Adrenal gland (tissue), 12 donors: ENCODE results near the gene UBE2QL1. TPM values are rescaled to one million over a fixed set of nuclear protein-coding genes. Genes with fewer than 3 reads are reported as not detected.

Source experiments
- DNase-seq, 7 donors: peaks; one replicate each; pipeline ENCODE4 v3.0.0-alpha.2; 2019 to 2020
- H3K27ac ChIP-seq, 5 donors: fragments of 200-600 bp; sonication (generic) in 4 of 5; 1 replicate in 3 of 5; 2 replicates in 2 of 5; pipeline versions ENCODE4 v1.5.1 to v1.8.0; 2016 to 2020; ENCODE audit warnings: mild to moderate bottlenecking in 1 of 5
- H3K27me3 ChIP-seq: fragments of 200-600 bp; 2 replicates; pipeline ENCODE4 v1.8.0; 2021
- H3K36me3 ChIP-seq, 2 donors: fragments of 200-600 bp; replicated peaks in 1 of 2; 1 replicate in 1 of 2; 2 replicates in 1 of 2; pipeline versions ENCODE4 v1.5.1 to v1.8.0; 2018 to 2022
- H3K4me1 ChIP-seq, 2 donors: fragments of 200-600 bp; replicated peaks in 1 of 2; 1 replicate in 1 of 2; 2 replicates in 1 of 2; pipeline versions ENCODE4 v1.5.1 to v1.8.0; 2018 to 2021
- H3K4me3 ChIP-seq, 4 donors: fragments of 200-600 bp; sonication (generic) in 3 of 4; one replicate each; pipeline ENCODE4 v1.5.1; 2016 to 2018
- H3K9me3 ChIP-seq, 3 donors: fragments of 200-600 bp; sonication (generic) in 1 of 3; replicated peaks in 1 of 3; 1 replicate in 2 of 3; 2 replicates in 1 of 3; pipeline versions ENCODE4 v1.5.1 to v1.8.0; 2016 to 2021
- CTCF ChIP-seq, 6 experiments: fragments of 450-650 bp in 4 of 6; fragments of 200-600 bp in 2 of 6; sonication (generic) in 1 of 6; IDR thresholded peaks; 1 replicate in 5 of 6; 2 replicates in 1 of 6; pipeline versions ENCODE4 v1.5.1 to v1.8.0; 2016 to 2021; ENCODE audit warnings: antibody characterized with exemption in 6 of 6, mild to moderate bottlenecking in 2 of 6, moderate library complexity in 1 of 6
- POLR2A ChIP-seq, 2 donors: fragments of 450-650 bp; IDR thresholded peaks; one replicate each; pipeline ENCODE4 v1.6.1; 2017; ENCODE audit warnings: antibody characterized with exemption in 2 of 2, mild to moderate bottlenecking in 2 of 2, moderate library complexity in 1 of 2
- WGBS, 4 donors: extraction: QIAGEN DNeasy Blood & Tissue Kit in 2 of 4; methylation state at CpG; one replicate each; pipeline versions ENCODE4 v1.1.5 to v1.1.7; 2013 to 2017; 5-methylcytosine and 5-hydroxymethylcytosine counted together
- intact Hi-C, 2 donors: fragments of 100-400 bp; cut with DNase I; formaldehyde crosslinking; loops; one replicate each; pipeline versions ENCODE4 v1.14.1 to v1.15.0; 2022 to 2023
- polyA plus RNA-seq, 3 donors: library from polyadenylated mRNA; stranded (reverse); fragments of 200-250 nt in 2 of 3; fragments of 350-450 nt in 1 of 3; fragmentation: Illumina TruSeq in 1 of 3; extraction: RNeasy Lipid Tissue Mini Kit (QIAGEN cat#74804) in 1 of 3; gene quantifications; one replicate each; pipeline ENCODE4 v1.2.3, GENCODE V29; 2013 to 2014
- total RNA-seq, 9 donors: library from RNA; depleted of rRNA in 4 of 9; stranded (reverse); fragments of >200 nt in 4 of 9; fragments of 120-200 nt in 1 of 9; fragmentation: NEBNext Ultra II Directional in 1 of 9; extraction: Animal tissue kit (Norgen Biotek cat#: 25700) in 1 of 9; gene quantifications; one replicate each; pipeline versions ENCODE4 v1.1.0 to v1.2.4, GENCODE V29; 2013 to 2023
- donor health status: healthy with polysubstance abuse.
- donor health status: Bipolar disorder and iron deficiency.
- donor health status: DM: yes; HTN: yes; CAD: no.
- donor health status: DM: no; HTN: no; CAD: no.
- donor health status: DM: no; HTN: no; CAD: no.
- donor health status: DM: yes; HTN: yes; CAD: no.

The UBE2QL1 gene
- total and polyA plus RNA-seq, 12 donors: 0.12 to 3.4 (median 1.1) TPM

- no peak overlapping the region for H3K4me3 ChIP-seq
- H3K27ac ChIP-seq: no peak overlapping the region
- no peaks in the 10 kb centered on the region for H3K27me3 ChIP-seq
- no peaks in the 10 kb centered on the region for H3K36me3 ChIP-seq
- intact Hi-C loops: no loop called here
- H3K4me1 ChIP-seq: no peaks in the 10 kb centered on the region
- DNase-seq: no peak
- H3K9me3 ChIP-seq: no peaks in the 10 kb centered on the region
- WGBS, 4 donors: 60 to 85% (median 75%) methylated on average over 2 of the region's 2 CpGs
- no peak for TF ChIP-seq POLR2A (IDR thresholded peaks at IDR 0.05)
- TF ChIP-seq CTCF (IDR thresholded peaks at IDR 0.05): no peak
These were observed 12.3 kb downstream of the UBE2QL1 start for GRCh38 chr5:6461006-6461405.

- no peak overlapping the region for H3K4me3 ChIP-seq
- no peak overlapping the region for H3K27ac ChIP-seq
- intact Hi-C loops: no loop called here
- no peaks in the 10 kb centered on the region for H3K9me3 ChIP-seq
- DNase-seq: peak in 1 of 7 donors; percentile 44
- no peaks in the 10 kb centered on the region for H3K27me3 ChIP-seq
- no peak for TF ChIP-seq POLR2A (IDR thresholded peaks at IDR 0.05)
- TF ChIP-seq CTCF (IDR thresholded peaks at IDR 0.05): no peak
- no peaks in the 10 kb centered on the region for H3K4me1 ChIP-seq
- WGBS, 4 donors: 87 to 92% (median 88%) methylated on average over 16 to 17 of the region's 17 CpGs
- no peaks in the 10 kb centered on the region for H3K36me3 ChIP-seq
These were observed 13.4 kb downstream of the UBE2QL1 start for GRCh38 chr5:6461793-6462650.

GRCh38 chr5:6462671-6463070 is 14.0 kb downstream of the UBE2QL1 start:
- Histone ChIP-seq H3K9me3 (no peaks in the 10 kb centered on the region), H3K4me3 (no peak overlapping the region), H3K27me3 (no peaks in the 10 kb centered on the region), H3K4me1 (no peaks in the 10 kb centered on the region), H3K27ac (no peak overlapping the region), H3K36me3 (no peaks in the 10 kb centered on the region)
- DNase-seq: no peak
- intact Hi-C loops: no loop called here
- TF ChIP-seq POLR2A (IDR thresholded peaks at IDR 0.05) (no peak), CTCF (IDR thresholded peaks at IDR 0.05) (no peak)
- WGBS, 4 donors: 91 to 96% (median 92%) methylated on average over 7 of the region's 7 CpGs

- 75 to 85% (median 78%) methylated on average over 6 of the region's 6 CpGs for WGBS, 4 donors
- no peak for TF ChIP-seq CTCF (IDR thresholded peaks at IDR 0.05)
- TF ChIP-seq POLR2A (IDR thresholded peaks at IDR 0.05): no peak
- no peak overlapping the region for H3K4me3 ChIP-seq
- intact Hi-C loops: no loop called here
- H3K4me1 ChIP-seq: no peaks in the 10 kb centered on the region
- H3K36me3 ChIP-seq: no peaks in the 10 kb centered on the region
- H3K27me3 ChIP-seq: no peaks in the 10 kb centered on the region
- peak in 1 of 7 donors; percentile 30 for DNase-seq
- H3K9me3 ChIP-seq: no peaks in the 10 kb centered on the region
- H3K27ac ChIP-seq: no peak overlapping the region
These were observed 15.8 kb downstream of the UBE2QL1 start for GRCh38 chr5:6464441-6464840.
